Measurements from ENCODE around the gene ARV1.
"Not testable (repeated sequence)": the region's sequence is repeated elsewhere in the genome, so short reads cannot be mapped to it uniquely, and the experiment has no call there.

ARV1 gene

DNA sequence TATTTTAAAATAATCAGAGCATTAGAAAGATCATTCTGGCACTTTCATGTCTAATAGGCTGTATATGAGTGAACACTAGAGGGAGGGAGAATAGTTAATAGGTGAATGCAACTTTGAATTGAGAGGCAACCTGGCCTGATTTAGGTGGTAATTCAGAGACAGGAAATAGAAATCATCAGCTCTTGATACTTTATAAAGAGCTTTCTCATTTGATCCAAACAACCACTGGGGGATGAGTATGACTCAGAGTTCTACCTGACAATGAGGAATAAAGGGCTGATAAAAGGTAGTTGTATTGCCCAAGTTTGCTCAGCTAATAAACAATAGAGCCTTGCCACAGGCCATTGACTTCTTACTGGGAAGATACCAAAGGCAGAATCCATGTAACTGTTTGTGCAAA, 66.4 kb downstream of the ARV1 start:
- no peak for DNase-seq

DNA sequence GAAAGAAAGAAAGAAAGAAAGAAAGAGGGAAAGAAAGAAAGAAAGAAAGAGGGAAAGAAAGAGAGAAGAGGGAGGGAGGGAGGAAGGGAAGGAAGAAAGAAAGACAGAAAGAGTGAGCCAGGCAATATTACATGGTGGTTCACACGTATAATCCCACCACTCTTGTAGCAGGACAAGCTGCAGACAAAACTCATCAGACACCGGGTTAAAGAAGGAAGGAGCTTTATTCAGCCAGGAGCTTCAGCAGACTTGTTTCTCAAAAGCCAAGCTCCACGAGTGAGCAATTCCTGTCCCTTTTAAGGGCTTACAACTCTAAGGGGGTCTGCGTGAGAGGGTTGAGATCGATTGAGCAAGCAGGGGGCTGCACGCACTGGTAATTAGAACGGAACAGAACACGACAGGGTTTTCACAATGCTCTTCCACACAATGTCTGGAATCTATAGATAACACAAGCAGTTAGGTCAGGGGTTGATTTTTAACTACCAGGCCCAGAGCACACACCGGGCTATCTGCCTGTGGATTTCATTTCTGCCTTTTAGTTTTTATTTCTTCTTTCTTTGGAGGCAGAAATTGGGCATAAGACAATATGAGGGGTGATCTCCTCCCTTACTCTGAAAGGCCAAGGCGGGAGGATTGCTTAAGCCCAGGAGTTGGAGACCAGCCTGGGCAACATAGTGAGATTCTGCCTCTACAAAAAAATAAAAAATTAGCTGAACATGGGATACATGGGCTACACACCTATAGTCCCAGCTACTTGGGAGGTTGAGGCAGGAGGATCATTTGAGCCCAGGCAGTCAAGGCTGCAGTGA, 67.2 kb downstream of the ARV1 start:
- not testable (repeated sequence) for DNase-seq

DNA sequence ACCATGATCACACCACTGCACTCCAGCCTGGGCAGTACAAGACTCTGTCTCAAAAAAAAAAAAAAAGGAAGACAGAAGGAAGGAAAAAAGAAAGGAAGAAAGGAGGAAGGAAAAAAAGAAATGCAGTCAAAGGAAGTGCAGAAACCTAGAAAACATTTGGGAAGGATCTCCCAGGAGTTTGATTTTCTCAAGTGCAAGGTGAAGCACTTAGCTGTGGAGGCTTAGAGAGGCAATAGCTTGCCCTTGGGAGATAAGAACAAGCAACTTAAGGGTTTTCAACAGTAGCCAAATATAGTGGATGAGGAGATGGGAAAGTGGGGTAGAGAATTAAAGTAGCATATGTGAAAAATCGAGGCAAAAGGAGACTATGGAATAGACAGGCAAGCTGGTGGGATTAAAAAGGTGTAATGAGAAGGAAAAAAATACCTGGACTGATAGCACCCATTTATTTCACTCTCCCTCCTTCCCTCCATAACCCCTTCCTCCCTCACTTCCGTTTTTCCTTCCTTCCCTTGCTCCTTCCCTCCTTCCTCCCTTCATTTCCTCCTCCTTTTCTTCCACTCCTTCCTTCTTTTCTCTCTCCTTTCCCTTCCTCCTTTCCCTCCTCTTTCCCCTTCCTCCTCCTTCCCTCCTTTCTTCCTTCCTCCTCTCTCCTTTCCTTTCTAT, 68.0 kb downstream of the ARV1 start:
- DNase-seq, result no peak

DNA sequence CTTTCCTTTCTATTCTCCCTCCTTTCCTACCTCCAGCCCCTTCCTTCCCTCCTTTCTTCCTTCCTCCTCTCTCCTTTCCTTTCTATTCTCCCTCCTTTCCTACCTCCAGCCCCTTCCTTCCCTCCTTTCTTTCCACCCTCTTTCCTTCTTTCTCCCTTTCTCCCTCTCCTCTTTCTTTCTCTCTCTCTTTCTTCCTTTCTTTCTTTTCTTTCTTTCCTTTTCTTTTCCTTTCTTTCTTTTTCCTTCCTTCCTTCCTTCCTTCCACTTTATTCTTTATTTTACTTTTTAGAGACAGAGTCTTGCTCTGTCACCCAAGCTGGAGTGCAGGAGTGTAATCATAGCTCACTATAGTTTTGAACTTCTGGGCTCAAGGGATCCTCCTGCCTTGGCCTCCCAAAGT, 68.6 kb downstream of the ARV1 start:
- not testable (repeated sequence) for DNase-seq

DNA sequence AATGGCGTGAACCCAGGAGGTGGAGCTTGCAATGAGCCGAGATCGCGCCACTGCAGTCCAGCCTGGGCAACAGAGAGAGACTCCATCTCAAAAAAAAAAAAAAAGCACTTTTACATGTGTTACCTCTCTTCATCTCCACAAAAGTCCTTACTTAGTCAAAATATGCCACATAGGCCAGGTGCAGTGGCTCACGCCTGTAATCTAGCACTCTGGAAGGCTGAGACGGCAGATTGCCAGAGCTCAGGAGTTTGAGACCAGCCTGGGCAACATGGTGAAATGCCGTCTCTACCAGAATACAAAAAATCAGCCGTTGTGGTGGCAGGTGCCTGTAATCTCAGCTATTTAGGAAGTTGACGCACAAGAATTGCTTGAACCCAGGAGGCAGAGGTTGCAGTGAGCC, 69.5 kb downstream of the ARV1 start:
- not testable (repeated sequence) for DNase-seq

DNA sequence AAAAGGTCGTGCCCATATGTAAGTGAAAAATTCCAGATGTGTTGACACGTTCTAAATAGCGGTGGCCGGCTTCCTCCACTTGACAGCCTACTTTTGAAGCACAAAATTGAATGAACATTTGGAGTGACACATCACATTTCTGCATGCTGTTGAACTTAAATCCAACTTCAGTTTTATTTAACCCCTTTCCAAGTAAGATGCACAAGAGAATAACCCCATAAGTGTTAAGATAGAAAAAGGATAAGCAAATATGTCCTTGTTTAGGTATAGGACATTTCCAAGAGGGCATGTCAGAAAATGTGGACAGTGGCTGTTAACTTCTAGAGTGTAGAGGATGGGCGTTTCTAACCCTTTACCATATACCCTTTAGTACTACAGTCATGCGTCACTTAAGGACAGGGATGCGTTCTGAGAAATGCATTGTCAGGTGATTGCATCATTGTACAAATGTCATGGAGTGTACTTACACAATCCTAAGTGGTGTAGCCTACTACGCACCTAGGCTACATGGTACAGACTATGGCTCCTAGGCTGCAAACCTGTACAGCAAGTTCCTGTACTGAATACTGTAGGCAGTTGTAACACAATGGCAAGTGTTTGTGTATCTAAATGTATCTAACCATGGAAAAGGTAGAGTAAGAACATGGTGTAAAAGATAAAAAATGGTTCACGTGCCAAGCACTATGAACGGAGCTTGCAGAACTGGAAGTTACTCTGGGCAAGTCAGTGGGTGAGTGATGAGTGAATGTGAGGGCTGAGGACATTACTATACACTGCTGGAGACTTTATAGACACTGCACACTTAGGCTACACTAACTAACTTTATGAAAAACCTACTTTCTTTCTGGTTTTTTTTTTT, 70.5 kb downstream of the ARV1 start:
- no peak for DNase-seq
